Colonic mucosa (tissue), 4 donors: ENCODE measurements around the gene ATF4. TPM values are rescaled to one million over a fixed set of nuclear protein-coding genes. Genes with fewer than 3 reads are reported as not detected.

Experiments
- DNase-seq: peaks from one replicate; pipeline ENCODE4 v3.0.0-alpha.2; 2020
- H3K27ac ChIP-seq: fragments of 200-600 bp; one replicate; pipeline ENCODE4 v1.8.0; 2021
- H3K27me3 ChIP-seq: fragments of 200-600 bp; one replicate; pipeline ENCODE4 v1.8.0; 2021
- H3K36me3 ChIP-seq: fragments of 200-600 bp; one replicate; pipeline ENCODE4 v1.8.0; 2021
- H3K4me1 ChIP-seq: fragments of 200-600 bp; one replicate; pipeline ENCODE4 v1.8.0; 2021; ENCODE audit warnings: mild to moderate bottlenecking
- H3K4me3 ChIP-seq: fragments of 200-600 bp; one replicate; pipeline ENCODE4 v1.8.0; 2021
- H3K9ac ChIP-seq, 2 donors: one replicate each; pipeline ENCODE4 v1.7.0; 2013; ENCODE audit warnings: control low read depth in 2 of 2, low read depth in 2 of 2, low read length in 2 of 2
- H3K9me3 ChIP-seq: fragments of 200-600 bp; one replicate; pipeline ENCODE4 v1.8.0; 2021
- CTCF ChIP-seq: fragments of 200-600 bp; IDR thresholded peaks from one replicate; pipeline ENCODE4 v1.8.0; 2022; ENCODE audit warnings: antibody characterized with exemption, mild to moderate bottlenecking
- intact Hi-C: fragments of 100-400 bp; cut with DNase I; formaldehyde crosslinking; loops from one replicate; pipeline ENCODE4 v1.14.1; 2022
- total RNA-seq, 2 donors: library from RNA; stranded (reverse); fragmentation: NEBNext Ultra II Directional in 1 of 2; extraction: Animal tissue kit (Norgen Biotek cat#: 25700) in 1 of 2; gene quantifications; one replicate each; pipeline ENCODE4 v1.2.1, GENCODE V29; 2021
- donor health status: healthy.
- donor health status: DM: no; HTN: no; CAD: no.
- donor health status: DM: no; HTN: no; CAD: no.

The ATF4 gene
- total RNA-seq, 2 donors from 2014 or later: 279 to 302 TPM

DNA sequence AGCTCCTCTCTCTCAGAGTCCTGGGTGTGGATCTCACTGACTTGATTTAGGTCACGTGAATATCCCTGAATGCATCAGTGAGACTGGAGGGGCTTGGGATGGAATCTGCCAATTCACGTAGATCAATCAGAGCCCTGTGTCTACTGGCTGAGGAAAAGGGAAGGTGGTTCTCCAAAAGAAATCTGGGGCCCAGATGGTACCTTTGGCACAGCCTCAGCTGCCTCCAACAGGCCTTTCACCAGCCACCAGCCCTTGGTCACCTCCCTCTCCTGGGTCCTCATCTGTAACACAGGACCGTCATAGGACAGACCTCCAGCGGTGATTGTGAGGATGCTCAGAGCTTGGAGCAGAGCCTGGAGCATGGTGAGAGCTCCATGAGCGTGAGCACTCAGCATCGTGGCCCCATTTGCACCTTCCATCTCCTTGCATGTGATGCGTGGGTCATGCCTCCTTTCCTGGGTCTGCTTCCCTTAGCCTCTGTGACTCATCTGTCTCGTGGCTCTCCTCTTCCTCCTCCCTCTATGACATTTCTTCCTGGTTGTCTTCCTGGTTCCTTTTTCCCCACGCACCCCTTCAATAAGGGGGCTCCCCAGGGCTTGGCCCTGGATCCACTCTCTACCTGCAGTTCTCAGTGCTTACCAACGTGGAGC is 25.8 kb upstream of the ATF4 start:
- Histone ChIP-seq H3K4me1 (peaks cover 4% of the 10 kb centered on the region), H3K9me3 (no peaks in the 10 kb centered on the region), H3K27ac (no peak overlapping the region), H3K27me3 (no peaks in the 10 kb centered on the region), H3K9ac (no peak overlapping the region), H3K36me3 (no peaks in the 10 kb centered on the region), H3K4me3 (no peak overlapping the region)
- TF ChIP-seq CTCF: no peak
- DNase-seq: no peak
- intact Hi-C loops: loop anchor here (5.0 kb wide), 1 partner anchor 33 kb away; no protein-coding TSS in a partner anchor

- Histone ChIP-seq H3K4me3 (no peak overlapping the region), H3K27me3 (no peaks in the 10 kb centered on the region), H3K27ac (no peak overlapping the region), H3K4me1 (no peaks in the 10 kb centered on the region), H3K36me3 (no peaks in the 10 kb centered on the region), H3K9ac (peak overlapping the region in 1 of 2 donors; percentile 22), H3K9me3 (no peaks in the 10 kb centered on the region)
- DNase-seq: peak; percentile 79
- TF ChIP-seq CTCF: peak; percentile 80
- intact Hi-C loops: no loop called here
Measured at GRCh38 chr22:39496131-39496838, 24.1 kb upstream of the ATF4 start.

- Histone ChIP-seq H3K9ac (no peak overlapping the region), H3K9me3 (no peaks in the 10 kb centered on the region), H3K4me3 (no peak overlapping the region), H3K27ac (no peak overlapping the region), H3K4me1 (no peaks in the 10 kb centered on the region), H3K36me3 (no peaks in the 10 kb centered on the region), H3K27me3 (no peaks in the 10 kb centered on the region)
- TF ChIP-seq CTCF: no peak
- DNase-seq: no peak
- intact Hi-C loops: no loop called here
Measured at GRCh38 chr22:39497429-39497828, 22.9 kb upstream of the ATF4 start.

- no peak overlapping the region for H3K27ac ChIP-seq
- intact Hi-C loops: no loop called here
Measured at GRCh38 chr22:39498368-39498767, 22.0 kb upstream of the ATF4 start.

GRCh38 chr22:39498802-39499201 is 21.6 kb upstream of the ATF4 start:
- intact Hi-C loops: no loop called here
- Histone ChIP-seq H3K27me3 (no peaks in the 10 kb centered on the region), H3K36me3 (no peaks in the 10 kb centered on the region), H3K9me3 (no peaks in the 10 kb centered on the region), H3K27ac (no peak overlapping the region), H3K4me1 (peaks cover 6% of the 10 kb centered on the region), H3K9ac (peak overlapping the region in 1 of 2 donors; percentile 34), H3K4me3 (no peak overlapping the region)
- no peak for TF ChIP-seq CTCF
- no peak for DNase-seq

More at GRCh38 chr22:39498368-39498767, 22.0 kb upstream of the ATF4 start:
- Histone ChIP-seq H3K36me3 (no peaks in the 10 kb centered on the region), H3K4me3 (no peak overlapping the region), H3K9me3 (no peaks in the 10 kb centered on the region), H3K4me1 (peaks cover 5% of the 10 kb centered on the region), H3K9ac (peak overlapping the region in 1 of 2 donors; percentile 34), H3K27me3 (no peaks in the 10 kb centered on the region)
- DNase-seq: peak; percentile 49
- no peak for TF ChIP-seq CTCF
